Astrocyte (in vitro differentiated cells and primary cell): ENCODE results near the gene MZB1.

ENCODE experiments used
- CTCF ChIP-seq: IDR thresholded peaks from 2 replicates; pipeline ENCODE4 v1.5.1; 2011; ENCODE audit warnings: low read depth, mild to moderate bottlenecking, inconsistent platforms, low read length, moderate library complexity; ENCODE audit not compliant: insufficient read depth
- EZH2 ChIP-seq: IDR thresholded peaks from 2 replicates; pipeline ENCODE4 v1.6.1; 2012; ENCODE audit warnings: mild to moderate bottlenecking, low read length, inconsistent platforms; ENCODE audit not compliant: insufficient read depth

- TF ChIP-seq CTCF (no peak), EZH2 (no peak)
Observed at GRCh38 chr5:139371482-139372435, 18.0 kb downstream of the MZB1 start.
